B cell (primary cell): ENCODE results near the gene DRICH1. TPM values are rescaled to one million over a fixed set of nuclear protein-coding genes. Genes with fewer than 3 reads are reported as not detected.

ENCODE experiments used
- ATAC-seq: fragments of 200-7000 bp; cut with Tn5 transposase; one replicate; pipeline ENCODE4 v1.10.0; 2021; ENCODE audit warnings: low read depth, mild to moderate bottlenecking, moderate number of reproducible peaks, moderate library complexity
- CTCF ChIA-PET: fragments of 350-600 bp; sonication (Branson Sonifier 250); formaldehyde crosslinking; loops from one replicate; lab custom pipeline; 2021; ENCODE audit warnings: antibody characterized with exemption, inconsistent platforms; lab: Charles Lee
- POLR2A ChIA-PET: fragments of 350-600 bp; sonication (Branson Sonifier 250); formaldehyde crosslinking; loops from one replicate; lab custom pipeline; 2021; ENCODE audit warnings: antibody characterized with exemption; lab: Charles Lee
- DNase-seq: peaks from one replicate; pipeline ENCODE4 v3.0.0; 2013
- H2AFZ ChIP-seq: 2 replicates; pipeline ENCODE4 v1.6.1; 2012; ENCODE audit warnings: mild to moderate bottlenecking, low read depth, low read length; ENCODE audit not compliant: insufficient read depth, poor library complexity, severe bottlenecking
- H3K27ac ChIP-seq, 2 donors: 1 replicate in 1 of 2; 2 replicates in 1 of 2; pipeline ENCODE4 v1.5.1; 2012 to 2013; ENCODE audit warnings: low read length in 2 of 2, mild to moderate bottlenecking in 2 of 2, moderate library complexity in 1 of 2
- H3K27me3 ChIP-seq, 4 experiments: fragments of 200-600 bp in 1 of 4; sonication (generic) in 1 of 4; replicated peaks in 1 of 4; 1 replicate in 2 of 4; 2 replicates in 2 of 4; pipeline versions ENCODE4 v1.6.1 to v1.7.0; 2013 to 2016; ENCODE audit warnings: low read length in 3 of 4, mild to moderate bottlenecking in 2 of 4, mixed read lengths in 1 of 4, moderate library complexity in 1 of 4; ENCODE audit not compliant: insufficient read depth in 4 of 4, control insufficient read depth in 3 of 4; ENCODE audit errors: control extremely low read depth in 1 of 4
- H3K36me3 ChIP-seq, 2 experiments: replicated peaks in 1 of 2; 1 replicate in 1 of 2; 2 replicates in 1 of 2; pipeline versions ENCODE4 v1.6.1 to v1.7.1; 2013; ENCODE audit warnings: low read length in 1 of 2; ENCODE audit not compliant: insufficient read depth in 2 of 2, control insufficient read depth in 1 of 2; ENCODE audit errors: control extremely low read depth in 1 of 2, extremely low read depth in 1 of 2
- H3K4me1 ChIP-seq, 2 donors: fragments of 200-600 bp in 1 of 2; sonication (generic) in 1 of 2; 1 replicate in 1 of 2; 2 replicates in 1 of 2; pipeline versions ENCODE4 v1.5.1 to v1.6.1; 2013 to 2017; ENCODE audit warnings: low read length in 2 of 2; ENCODE audit not compliant: control insufficient read depth in 2 of 2, insufficient read depth in 2 of 2
- H3K4me2 ChIP-seq: replicated peaks from 2 replicates; pipeline ENCODE3; 2012; ENCODE audit warnings: mild to moderate bottlenecking, low read depth, low read length; ENCODE audit not compliant: poor library complexity, severe bottlenecking
- H3K4me3 ChIP-seq, 5 experiments: fragments of 200-600 bp in 1 of 5; sonication (generic) in 1 of 5; 1 replicate in 3 of 5; 2 replicates in 2 of 5; pipeline versions ENCODE4 v1.5.1 to v1.7.0; 2011 to 2016; ENCODE audit warnings: low read length in 4 of 5, mild to moderate bottlenecking in 4 of 5, low read depth in 2 of 5, control low read depth in 1 of 5, moderate library complexity in 1 of 5; ENCODE audit not compliant: insufficient read depth in 1 of 5; ENCODE audit errors: control extremely low read depth in 1 of 5, extremely low read depth in 1 of 5
- H3K79me2 ChIP-seq: fragments of 200-600 bp; sonication (generic); one replicate; pipeline ENCODE4 v1.6.0; 2016; ENCODE audit warnings: low read length; ENCODE audit not compliant: control insufficient read depth, insufficient read depth
- H3K9ac ChIP-seq: fragments of 200-600 bp; sonication (generic); 2 replicates; pipeline ENCODE4 v1.6.1; 2017; ENCODE audit warnings: mild to moderate bottlenecking, low read length, moderate library complexity
- H3K9me3 ChIP-seq, 3 donors: one replicate each; pipeline versions ENCODE4 v1.6.1 to v1.7.1; 2013; ENCODE audit warnings: low read length in 2 of 3; ENCODE audit not compliant: control insufficient read depth in 2 of 3, insufficient read depth in 1 of 3; ENCODE audit errors: control extremely low read depth in 1 of 3
- H4K20me1 ChIP-seq: 2 replicates; pipeline ENCODE4 v1.6.0; 2012; ENCODE audit warnings: mild to moderate bottlenecking, low read length; ENCODE audit not compliant: insufficient read depth, control insufficient read depth, poor library complexity, severe bottlenecking
- H3K27ac Mint-ChIP-seq: one replicate; pipeline ENCODE4 v1.8.0; 2021; ENCODE audit warnings: mixed read lengths
- H3K27me3 Mint-ChIP-seq: one replicate; pipeline ENCODE4 v1.8.0; 2021; ENCODE audit warnings: mixed read lengths
- H3K4me1 Mint-ChIP-seq: one replicate; pipeline ENCODE4 v1.8.0; 2021; ENCODE audit warnings: mixed read lengths
- H3K4me3 Mint-ChIP-seq: one replicate; pipeline ENCODE4 v1.8.0; 2021; ENCODE audit warnings: mixed read lengths
- H3K9me3 Mint-ChIP-seq: one replicate; pipeline ENCODE4 v1.8.0; 2022; ENCODE audit warnings: mixed read lengths; ENCODE audit not compliant: insufficient read depth
- CTCF ChIP-seq: fragments of 200-600 bp; IDR thresholded peaks from one replicate; pipeline ENCODE4 v1.8.0; 2022; ENCODE audit warnings: antibody characterized with exemption, mild to moderate bottlenecking
- EZH2 ChIP-seq: IDR thresholded peaks from 2 replicates; pipeline ENCODE4 v1.6.1; 2012; ENCODE audit warnings: borderline replicate concordance, low read depth, mild to moderate bottlenecking, moderate library complexity, low read length; ENCODE audit not compliant: insufficient read depth, poor library complexity, severe bottlenecking
- WGBS: methylation state at CpG from one replicate; pipeline ENCODE4 v1.1.5; 2013; ENCODE audit warnings: missing lambda C conversion rate; ENCODE audit not compliant: insufficient coverage; 5-methylcytosine and 5-hydroxymethylcytosine counted together
- intact Hi-C: fragments of 100-400 bp; cut with micrococcal nuclease; formaldehyde crosslinking; loops from one replicate; pipeline ENCODE4 v1.10.0; 2022
- polyA plus RNA-seq: library from polyadenylated mRNA; depleted of rRNA; stranded (reverse); fragments of >200 nt; gene quantifications from 2 replicates; pipeline ENCODE4 v1.2.3, GENCODE V29; 2012
- total RNA-seq, 2 donors: library from RNA; stranded (reverse); fragments of 120-200 nt in 1 of 2; gene quantifications; 1 replicate in 1 of 2; 2 replicates in 1 of 2; pipeline versions ENCODE4 v1.2.3 to v1.2.4, GENCODE V29; 2013 to 2022

Gene DRICH1
- total and polyA plus RNA-seq, 2 donors (not counting 1 experiment from before 2014, with no cell fraction given), result 0.37 to 1.5 TPM

- H3K27me3 Mint-ChIP-seq, result peaks cover 16% of the 10 kb centered on the region
- CTCF ChIA-PET, result interaction anchor here (1.4 kb wide), 1 partner anchor 18 kb away, joined by 4 read pairs; no protein-coding TSS in a partner anchor
- intact Hi-C loops, result no loop called here
- DNase-seq, result no peak
- H3K27ac Mint-ChIP-seq, result no peak overlapping the region
- H3K9ac ChIP-seq, result no peak overlapping the region
- H3K4me1 Mint-ChIP-seq, result no peaks in the 10 kb centered on the region
- POLR2A ChIA-PET, result no interaction called here
- no peak overlapping the region for H3K27ac ChIP-seq
- WGBS, result 92% methylated on average over 3 of the region's 4 CpGs
- H3K79me2 ChIP-seq, result no peaks in the 10 kb centered on the region
- no peak overlapping the region for H2AFZ ChIP-seq
- H3K4me1 ChIP-seq, result no peaks in the 10 kb centered on the region
- peaks cover 0 to 7% (median 0%) of the 10 kb centered on the region in 3 donors for H3K9me3 ChIP-seq
- H3K36me3 ChIP-seq, result no peaks in the 10 kb centered on the region
- H3K4me3 Mint-ChIP-seq, result no peak overlapping the region
- H3K9me3 Mint-ChIP-seq, result no peaks in the 10 kb centered on the region
- ATAC-seq, result no peak
- no peaks in the 10 kb centered on the region for H4K20me1 ChIP-seq
- no peak overlapping the region for H3K4me2 ChIP-seq
- TF ChIP-seq EZH2 (no peak), CTCF (no peak)
- peaks cover 0 to 13% (median 5%) of the 10 kb centered on the region in 4 experiments for H3K27me3 ChIP-seq
- H3K4me3 ChIP-seq, result no peak overlapping the region
These were observed 60.6 kb downstream of the DRICH1 start for GRCh38 chr22:23571486-23571885.

GRCh38 chr22:23570681-23571080 is 61.4 kb downstream of the DRICH1 start:
- peaks cover 17% of the 10 kb centered on the region for H3K27me3 Mint-ChIP-seq

More at GRCh38 chr22:23570681-23571080, 61.4 kb downstream of the DRICH1 start:
- H3K36me3 ChIP-seq, result no peaks in the 10 kb centered on the region
- peaks cover 3% of the 10 kb centered on the region for H3K4me1 Mint-ChIP-seq
- no peak overlapping the region for H3K4me3 Mint-ChIP-seq
- no peak overlapping the region for H2AFZ ChIP-seq
- ATAC-seq (no peak), DNase-seq (no peak)
- intact Hi-C loops, result no loop called here
- peaks cover 4 to 5% of the 10 kb centered on the region in 2 donors for H3K4me1 ChIP-seq
- H3K9me3 Mint-ChIP-seq, result no peaks in the 10 kb centered on the region
- no peak overlapping the region for H3K4me3 ChIP-seq
- POLR2A ChIA-PET, result interaction anchor here (0.9 kb wide), 1 partner anchor 1236 kb away, joined by 3 read pairs; no protein-coding TSS in a partner anchor
- H3K9me3 ChIP-seq, result peaks cover 0 to 7% (median 0%) of the 10 kb centered on the region in 3 donors
- H3K27me3 ChIP-seq, result peaks cover 0 to 20% (median 8%) of the 10 kb centered on the region in 4 experiments
- no peak overlapping the region for H3K27ac ChIP-seq
- H3K27ac Mint-ChIP-seq, result no peak overlapping the region
- WGBS, result 80% methylated on average over 8 of the region's 8 CpGs
- CTCF ChIA-PET, result interaction anchor here (0.7 to 1.4 kb wide), 2 partner anchors 8 to 19 kb away, joined by 4 to 5 read pairs; no protein-coding TSS in a partner anchor
- H3K9ac ChIP-seq, result no peak overlapping the region
- no peaks in the 10 kb centered on the region for H4K20me1 ChIP-seq
- TF ChIP-seq CTCF (no peak), EZH2 (no peak)
- no peak overlapping the region for H3K4me2 ChIP-seq
- no peaks in the 10 kb centered on the region for H3K79me2 ChIP-seq
